ENCODE measurements around the gene ENTR1.

ENTR1 gene, protein sequence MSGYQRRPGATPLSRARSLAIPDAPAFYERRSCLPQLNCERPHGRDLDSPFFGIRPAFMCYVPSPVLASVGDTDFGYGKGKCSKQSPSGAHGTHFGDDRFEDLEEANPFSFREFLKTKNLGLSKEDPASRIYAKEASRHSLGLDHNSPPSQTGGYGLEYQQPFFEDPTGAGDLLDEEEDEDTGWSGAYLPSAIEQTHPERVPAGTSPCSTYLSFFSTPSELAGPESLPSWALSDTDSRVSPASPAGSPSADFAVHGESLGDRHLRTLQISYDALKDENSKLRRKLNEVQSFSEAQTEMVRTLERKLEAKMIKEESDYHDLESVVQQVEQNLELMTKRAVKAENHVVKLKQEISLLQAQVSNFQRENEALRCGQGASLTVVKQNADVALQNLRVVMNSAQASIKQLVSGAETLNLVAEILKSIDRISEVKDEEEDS

DNA sequence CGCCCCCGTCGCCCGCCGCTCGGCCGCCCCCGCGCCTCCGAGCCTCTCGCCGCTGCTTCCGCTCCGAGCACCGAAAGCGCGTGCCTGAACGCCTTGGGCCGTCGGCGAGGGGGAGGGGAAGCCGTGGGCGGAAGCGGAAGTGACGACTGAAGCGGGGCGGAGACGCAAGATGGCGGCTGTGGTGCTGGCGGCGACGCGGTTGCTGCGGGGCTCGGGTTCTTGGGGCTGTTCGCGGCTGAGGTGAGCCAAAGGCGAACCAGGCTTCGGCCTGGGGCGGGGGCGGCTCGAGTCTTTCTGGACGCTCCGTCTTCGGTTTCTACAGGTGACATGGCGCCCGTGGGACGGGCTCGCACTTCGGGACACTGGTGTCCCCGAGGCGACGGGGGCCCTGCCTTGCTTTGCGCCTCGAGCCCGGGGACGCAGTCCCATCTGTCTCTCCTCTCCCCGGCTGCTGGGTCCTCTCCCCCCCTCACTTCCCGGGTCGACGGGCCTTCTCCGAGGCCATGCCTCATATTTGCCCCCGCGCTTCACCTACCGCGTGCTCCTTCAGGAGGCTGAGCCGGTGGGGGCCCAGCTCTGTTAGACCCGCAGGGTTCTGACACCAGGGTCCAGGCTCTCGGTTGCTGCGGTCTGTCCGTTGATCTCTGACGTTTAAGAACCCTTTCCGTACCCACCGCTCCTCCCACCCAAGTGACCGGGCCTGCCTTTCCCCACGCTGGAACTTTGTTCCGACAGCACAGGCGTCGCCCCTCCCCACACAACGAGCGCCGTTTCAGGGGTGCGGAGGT, at the start of gene ENTR1, which contains the start of gene PMPCA:
Gene ENTR1, minus strand, starts transcription at position 115 of the 788 bp plus-strand sequence. CDS start 217 bp downstream, outside the sequence.
Gene PMPCA, plus strand, starts transcription at position 159 of the 788 bp plus-strand sequence. Its CDS starts 11 bp downstream, at position 170.
- peak; percentile 98 for DNase-seq (ENCODE audit: low spot score)

DNA sequence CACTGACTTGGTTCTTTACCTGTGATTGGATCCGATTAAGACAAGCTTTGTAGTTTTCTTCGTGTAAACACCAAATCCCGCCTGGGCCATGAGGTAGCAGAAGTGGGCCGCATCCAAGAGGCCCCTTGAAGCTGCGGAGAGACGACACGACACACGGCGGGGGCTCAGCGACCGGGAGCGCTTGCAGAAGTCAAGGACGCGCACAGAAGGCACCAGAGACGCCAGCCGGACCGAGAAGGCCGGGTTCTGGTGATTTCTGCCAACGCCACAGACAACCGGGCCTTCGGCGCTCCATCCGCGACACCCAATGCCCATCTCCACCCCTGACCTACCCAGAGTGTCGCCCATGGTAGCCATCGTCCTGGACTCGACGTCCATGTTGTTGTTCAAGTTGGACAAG, 49.0 kb upstream of the ENTR1 start:
- no peak for DNase-seq (ENCODE audit: low spot score)

DNA sequence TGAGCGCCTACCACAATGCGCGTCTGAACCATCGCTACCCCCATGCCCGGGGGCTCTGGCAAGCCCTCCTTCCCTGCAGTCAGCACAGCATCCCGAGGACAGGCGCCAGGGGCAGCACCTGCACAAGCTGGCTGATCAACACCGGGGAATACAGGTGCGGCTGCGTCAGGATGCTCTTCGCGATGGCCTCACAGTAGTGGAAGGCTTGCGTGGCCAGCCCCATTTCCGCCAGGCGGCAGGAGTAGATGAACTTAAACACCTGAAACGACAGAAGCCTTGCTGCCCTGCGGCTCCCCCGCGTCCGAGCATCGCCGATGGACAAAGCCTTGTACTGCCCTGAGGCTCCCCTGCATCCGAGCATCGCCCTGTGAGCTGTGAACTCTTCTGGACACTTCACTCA, 46.9 kb upstream of the ENTR1 start:
- no peak for DNase-seq (ENCODE audit: low spot score)

DNA sequence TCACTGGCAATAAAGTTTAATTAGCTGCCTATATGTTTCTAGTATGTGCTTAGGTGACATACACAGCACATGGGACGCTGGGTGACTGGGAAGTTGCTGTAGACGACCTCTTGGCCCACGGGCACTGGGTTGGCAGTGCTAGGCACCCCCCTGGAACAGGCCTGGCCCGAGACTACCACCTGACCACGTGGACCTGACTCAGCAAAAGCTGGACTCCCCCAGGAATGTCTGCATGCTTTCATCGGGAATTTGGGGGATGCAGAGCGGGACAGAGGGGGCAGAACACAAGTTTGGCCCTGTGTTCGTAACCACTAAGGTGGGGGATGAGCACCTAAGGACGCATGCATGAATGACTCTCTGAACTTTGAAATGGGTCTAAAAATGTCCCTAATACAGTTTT, 45.8 kb upstream of the ENTR1 start:
- DNase-seq (ENCODE audit: low spot score), result no peak

DNA sequence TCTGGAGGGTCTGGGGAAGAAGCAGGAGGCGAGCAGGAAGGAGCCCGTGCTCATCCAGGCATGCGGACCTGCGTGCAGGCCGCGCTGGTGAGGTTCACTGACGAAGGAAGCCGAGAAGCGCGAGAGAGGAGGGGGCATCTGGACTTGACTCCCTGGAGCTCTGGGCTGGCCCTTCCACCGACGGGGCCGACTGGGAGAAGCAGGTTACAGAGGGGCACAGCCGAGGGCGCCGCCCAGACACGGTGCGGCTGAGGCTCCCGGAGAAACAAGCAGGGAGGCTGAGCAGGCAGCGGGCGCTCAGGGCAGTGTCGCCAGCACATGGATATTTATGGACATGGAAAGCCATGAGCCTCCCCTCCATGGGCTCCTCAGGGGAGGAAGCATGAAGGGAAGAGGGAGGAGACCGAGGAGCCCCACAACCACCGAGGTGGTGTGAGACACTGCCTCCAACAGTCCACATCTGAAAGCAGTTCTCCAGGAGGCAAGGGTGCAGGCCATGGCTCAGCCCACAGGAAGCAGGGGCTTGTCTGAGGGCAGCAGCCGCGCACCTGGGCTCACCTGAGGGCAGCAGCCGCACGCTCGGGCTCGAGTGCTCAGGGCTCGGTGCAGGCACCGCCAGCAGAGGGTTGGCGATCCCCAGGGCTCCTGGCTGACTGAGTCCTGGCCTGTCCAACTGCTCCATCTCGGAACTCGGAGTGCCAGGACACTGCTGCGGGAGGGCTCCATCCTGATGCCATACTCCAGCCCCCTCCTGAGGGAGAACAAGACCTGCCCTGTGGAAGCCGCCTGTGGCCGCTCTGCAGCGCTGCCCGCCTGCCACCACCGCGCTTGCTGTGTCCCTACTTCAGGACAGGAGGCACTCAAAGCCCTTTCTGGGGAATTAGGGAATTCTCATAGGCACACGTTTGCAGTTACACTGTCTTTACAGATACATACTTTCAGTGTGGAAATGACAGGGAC, 44.9 kb upstream of the ENTR1 start:
- no peak for DNase-seq (ENCODE audit: low spot score)

DNA sequence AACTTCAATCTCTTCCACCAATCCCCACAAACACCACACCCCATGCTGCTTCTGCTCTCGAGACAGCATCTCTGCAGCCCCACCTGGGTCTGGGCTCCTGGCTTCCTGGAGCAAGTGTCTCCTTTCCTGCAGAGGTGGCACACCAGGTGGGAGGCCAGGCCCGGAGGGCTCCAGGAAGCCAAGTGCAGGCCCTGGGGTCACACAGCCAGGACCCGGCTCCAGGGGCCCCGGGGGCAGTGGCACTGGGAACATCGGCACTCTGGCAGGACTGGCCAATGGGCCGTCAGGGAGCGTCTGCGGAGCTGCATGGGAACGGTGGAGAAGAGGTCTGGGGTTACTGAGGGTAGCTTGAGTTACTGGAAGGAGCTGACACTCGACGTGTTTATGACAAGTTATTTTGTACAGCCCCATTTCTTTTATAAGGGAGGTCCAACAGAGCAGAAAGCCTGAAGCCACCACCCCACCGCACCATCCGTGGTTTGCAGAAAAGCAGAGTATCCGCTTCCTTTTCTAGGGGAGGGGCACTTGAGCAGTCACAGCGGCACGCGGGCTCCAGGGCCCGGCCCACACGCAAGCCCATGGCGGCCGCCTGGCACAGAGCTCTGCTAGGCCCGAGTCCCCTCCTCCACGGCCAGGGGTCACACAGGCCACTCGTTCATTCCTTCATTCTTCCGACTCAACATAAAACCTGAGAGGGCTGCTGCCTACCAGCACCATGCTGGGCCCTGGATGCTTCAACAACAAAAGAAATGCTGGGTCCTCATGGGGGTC, 43.8 kb upstream of the ENTR1 start:
- DNase-seq (ENCODE audit: low spot score), result no peak

DNA sequence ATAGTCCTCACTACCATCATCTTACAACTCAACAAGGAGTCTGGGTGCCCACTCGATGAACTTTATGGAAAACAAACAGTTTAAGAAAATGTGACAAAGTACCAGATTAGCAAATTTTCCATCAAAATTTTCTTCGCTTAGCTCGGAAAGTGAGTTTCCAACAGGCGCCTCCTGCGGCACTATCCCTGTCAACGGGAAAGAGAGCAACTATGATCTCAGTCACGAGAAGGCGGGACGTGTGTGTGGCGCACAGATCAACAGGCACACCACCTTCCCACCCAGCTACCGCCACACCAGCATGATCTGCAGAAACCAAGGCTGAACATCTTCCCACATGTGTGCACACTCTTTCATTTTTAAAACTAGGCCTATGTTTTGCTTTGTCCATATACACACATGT, 42.9 kb upstream of the ENTR1 start:
- no peak for DNase-seq (ENCODE audit: low spot score)

DNA sequence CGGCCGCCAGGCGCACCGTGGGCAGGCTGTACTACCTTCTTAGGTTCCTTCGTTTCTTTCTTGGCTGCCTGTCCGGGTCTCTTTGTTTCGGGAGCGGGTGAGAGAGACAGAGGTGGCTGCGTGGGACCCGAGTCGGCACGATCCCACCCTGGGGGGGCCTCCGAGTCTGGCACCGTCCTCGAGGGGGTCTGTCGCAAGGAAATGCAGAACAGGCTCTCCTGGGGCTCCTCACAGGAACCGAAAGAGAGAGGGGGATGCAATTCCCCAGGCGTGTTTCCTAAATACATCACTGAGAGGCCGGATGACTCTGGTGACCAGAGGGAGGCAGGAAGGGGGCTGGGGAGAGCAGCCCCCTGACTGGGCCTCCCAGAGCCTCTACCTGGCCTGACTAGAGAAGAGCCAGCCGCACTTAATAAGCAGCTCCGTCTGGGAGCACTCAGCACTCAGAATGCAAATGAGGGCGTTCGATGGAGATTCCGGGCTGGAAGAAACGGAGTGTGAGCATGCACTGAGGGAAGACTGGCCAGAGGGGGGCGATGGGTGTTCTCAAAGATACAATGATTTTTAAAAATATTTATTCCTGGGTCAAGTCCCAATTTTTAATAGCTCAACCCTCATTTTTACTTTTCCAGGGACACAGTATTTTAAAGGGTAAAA, 40.9 kb upstream of the ENTR1 start:
- no peak for DNase-seq (ENCODE audit: low spot score)

DNA sequence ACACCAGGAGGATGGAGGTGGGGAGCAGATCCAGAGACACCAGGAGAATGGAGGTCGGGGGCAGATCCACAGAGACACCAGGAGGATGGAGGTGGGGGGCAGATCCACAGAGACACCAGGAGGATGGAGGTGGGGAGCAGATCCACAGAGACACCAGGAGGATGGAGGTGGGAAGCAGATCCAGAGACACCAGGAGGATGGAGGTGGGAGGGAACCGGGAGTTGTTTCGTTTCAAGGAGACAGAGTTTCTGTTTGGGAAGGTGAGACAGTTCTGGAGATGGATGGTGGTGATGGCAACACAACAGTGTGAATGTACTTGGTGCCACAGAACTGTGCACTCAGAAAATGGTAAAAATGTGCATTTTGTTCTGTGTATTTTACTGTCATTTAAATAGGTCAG, 38.2 kb upstream of the ENTR1 start:
- DNase-seq (ENCODE audit: low spot score), result no peak

DNA sequence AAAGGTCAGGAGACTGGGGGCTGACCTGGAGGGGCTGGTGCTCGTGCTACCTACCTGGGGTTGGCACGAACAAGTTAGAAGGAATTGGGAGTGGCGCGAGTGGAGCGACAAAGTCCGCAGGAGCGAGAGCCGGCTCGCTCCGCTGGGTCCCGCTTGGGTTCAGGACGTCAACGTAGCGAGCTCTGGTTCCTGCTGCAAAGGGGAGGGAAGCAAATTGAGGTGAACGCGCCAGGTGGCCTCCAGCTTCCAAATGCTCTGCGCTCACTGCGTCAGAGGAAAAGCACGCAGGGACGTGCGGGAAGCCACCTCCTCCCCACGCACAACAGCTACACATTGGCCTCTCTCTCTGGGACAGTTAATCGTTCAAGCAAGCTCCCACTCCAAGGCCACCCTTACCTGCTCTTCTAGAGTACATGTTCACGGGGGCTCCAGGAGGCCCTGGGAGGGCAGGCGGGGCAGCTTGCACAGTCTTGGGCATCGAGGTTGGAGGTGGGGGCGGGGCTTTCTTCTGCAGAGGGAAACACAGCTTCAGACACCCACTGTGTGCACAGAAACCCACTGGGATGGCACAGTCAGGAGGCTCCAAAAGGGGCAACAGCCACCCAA, 36.9 kb upstream of the ENTR1 start:
- no peak for DNase-seq (ENCODE audit: low spot score)

DNA sequence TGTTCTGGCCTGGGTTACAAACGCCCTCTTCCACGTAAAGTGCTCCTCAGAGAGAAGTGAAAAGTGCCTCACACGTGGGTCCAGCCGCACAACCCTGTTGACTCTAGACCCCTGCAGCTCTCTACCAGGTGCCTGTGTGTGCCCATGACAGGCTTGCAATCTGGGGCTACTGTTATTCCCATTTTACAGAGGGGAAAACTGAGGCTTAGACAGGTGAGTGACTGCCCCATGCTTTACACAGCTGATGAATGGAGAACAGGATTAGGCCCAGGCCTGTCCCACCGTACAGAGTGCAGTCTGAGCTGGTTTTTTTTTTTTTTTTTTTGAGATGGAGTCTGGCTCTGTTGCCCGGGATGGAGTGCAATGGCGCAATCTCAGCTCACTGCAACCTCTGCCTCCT, 35.4 kb upstream of the ENTR1 start:
- no peak for DNase-seq (ENCODE audit: low spot score)

DNA sequence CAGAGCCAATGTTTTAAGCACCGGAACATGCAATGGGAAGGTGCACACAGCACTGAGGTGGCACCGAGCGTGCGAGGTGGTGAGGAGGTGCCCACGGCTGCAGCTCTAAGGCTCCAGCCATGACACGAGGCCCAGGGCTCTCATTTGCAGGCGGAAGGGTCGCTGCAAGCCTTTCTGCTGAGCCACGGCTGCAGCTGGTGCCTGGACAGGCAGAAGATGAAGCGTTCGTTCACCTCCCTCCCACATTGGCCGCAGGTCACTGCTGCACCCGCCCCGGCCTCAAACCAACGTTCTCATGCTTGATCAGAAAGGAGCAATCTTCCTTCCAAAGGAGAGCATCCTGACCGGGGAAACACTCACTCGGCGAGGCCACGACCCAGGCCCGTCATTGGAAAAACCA, 33.7 kb upstream of the ENTR1 start:
- DNase-seq (ENCODE audit: low spot score), result no peak

DNA sequence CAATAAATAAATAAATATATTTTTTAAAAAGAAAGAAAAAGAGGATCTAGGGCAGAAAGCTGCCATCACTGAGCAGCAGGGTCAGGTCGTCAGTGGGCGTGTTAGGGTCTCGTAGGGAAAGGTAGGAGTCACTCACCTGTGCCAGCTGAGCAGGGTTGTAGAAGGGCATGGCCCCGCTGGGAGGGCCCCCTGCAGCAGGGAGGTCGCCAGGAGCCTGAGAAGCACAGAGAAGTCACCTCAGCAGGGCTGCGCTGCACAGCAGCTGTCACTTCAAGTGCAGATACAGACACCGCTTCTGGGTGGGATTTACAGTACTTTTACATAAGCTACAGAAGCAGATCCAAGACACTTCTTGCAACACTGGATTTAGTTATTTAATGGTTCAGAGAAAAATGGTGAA, 33.3 kb upstream of the ENTR1 start:
- DNase-seq (ENCODE audit: low spot score), result no peak

DNA sequence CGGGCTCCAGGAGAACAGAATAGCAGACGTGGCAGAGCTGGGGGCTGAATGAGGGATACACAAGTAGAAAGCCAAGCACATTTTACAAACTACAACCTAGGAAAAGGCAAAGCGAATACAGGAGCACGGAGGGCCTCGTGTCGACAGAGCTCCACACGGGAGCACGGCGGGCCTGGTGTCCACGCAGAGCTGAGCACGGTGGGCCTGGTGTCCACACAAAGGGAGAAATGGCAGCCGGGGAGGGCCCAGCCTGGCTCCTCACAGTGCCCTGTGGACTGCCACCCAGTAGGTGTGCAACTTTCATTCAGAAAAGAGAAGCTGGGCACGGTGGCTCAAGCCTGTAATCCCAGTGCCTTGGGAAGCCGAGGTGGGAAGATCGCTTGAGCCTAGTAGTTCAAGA, 32.7 kb upstream of the ENTR1 start:
- no peak for DNase-seq (ENCODE audit: low spot score)

DNA sequence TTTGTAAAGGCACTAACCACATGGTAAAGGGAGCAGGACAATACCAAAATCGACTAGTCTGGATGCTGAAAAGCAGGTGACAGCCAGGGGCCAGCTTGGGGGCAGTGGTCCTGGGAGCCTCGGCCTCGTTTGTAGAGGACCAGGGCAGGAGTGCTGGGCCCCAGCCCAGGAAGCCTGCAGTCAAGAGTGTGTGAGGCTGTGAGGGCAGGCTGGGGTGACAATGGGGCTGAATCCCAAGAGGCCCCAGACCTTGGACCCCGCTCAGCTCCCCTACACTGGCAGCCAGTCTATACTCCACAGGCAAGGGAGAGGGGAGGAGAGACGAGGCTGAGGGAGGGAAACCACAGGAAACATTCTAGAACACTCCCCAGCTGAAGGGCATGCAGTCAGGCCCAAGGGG, 31.9 kb upstream of the ENTR1 start:
- no peak for DNase-seq (ENCODE audit: low spot score)

DNA sequence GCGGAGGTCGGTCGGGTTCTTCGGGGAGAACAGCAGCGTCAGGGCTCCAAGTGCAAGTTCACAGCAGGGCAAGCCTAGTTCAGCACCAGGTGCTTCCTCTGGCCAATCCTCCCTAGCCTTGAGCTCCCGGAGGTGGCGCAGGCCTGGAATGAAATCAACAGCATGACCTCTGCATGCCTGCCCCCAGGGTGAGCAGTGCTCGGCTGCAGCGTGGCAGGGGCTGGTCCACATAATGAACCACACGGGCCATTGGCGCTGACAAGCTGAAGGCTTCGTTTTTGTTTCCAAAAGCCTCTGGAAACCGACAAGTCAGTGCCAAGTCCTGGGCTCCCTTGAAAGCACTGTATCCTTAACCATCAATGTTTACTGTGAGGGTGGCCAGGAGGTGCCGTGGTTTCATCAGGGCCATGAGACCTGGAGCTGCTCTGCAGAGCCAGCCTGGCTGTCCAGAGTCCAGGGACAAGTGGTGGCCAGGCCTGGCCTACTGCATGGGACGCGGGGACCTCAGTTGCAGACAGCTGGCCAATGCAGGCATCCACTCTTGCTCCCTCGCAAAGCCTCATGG, 31.3 kb upstream of the ENTR1 start:
- no peak for DNase-seq (ENCODE audit: low spot score)

DNA sequence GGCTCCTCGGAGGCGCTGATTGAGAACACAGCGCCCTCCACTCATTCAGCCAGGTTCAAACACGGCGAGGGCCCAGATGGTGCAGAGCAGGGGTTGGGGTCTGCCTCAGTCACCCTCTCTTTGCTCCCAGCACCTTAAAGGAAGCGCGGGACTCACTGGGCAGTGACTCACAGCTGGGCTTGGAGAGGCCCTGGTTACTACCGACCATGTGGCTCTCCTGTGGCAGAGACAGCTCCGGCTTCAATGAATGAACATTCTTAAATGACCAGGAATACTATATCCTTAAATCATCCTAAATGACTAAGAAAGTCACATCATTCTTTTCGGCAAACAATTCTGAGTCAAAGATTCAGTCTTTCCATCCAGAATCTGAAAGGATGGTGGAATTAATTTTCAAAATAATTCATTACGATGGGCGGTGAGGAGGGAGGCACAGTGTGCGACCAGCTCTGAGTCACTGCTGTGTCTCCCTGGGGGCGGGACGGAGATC, 30.8 kb upstream of the ENTR1 start:
- DNase-seq (ENCODE audit: low spot score), result no peak

DNA sequence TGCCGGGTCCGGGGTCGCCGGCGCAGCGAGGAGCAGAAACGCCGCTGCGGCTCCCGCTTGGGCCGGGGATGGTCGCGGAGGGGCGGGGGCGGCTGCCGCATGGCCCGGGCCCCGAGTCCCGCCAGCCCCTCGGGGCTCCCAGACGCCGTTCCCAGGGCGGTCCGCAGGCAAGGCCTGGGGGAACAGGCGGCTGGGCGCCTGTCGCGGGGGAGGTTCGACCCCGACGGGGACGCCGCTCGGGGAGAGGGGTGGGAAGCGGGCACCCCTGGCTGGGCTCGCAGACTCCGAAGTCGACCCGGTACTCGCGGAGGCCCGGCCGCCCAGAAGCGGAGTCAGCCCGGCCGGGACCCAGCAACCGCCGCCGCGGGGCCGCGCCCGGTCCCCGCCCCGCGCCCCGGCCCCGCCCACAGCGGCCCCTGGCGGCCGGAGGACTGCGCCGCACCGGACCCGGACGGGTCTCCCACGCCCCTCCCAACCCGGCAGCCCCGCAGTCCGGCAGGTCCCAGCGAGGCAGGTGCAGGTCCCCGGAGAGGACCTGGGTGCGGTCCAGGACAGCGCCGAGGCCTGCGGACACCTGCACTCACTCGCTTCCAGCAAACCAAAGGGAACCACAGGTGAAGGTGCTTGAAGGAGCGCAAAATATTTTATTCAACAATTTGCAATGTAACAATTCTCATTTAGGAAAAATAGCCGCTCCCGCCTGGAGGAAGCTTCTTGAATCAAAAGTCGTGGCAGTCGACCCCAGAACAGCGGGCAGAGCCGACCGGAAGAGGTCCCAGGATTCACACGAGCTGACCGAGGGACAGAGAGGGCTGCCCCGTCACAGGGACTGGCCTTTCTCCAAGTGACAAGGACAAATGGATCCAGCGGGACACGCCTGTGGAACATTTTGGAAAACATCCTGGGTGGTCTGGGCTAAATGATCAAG, 29.3 kb upstream of the ENTR1 start, which contains the start of gene INPP5E:
Gene INPP5E, minus strand, starts transcription at position 365 of the 928 bp plus-strand sequence. CDS start 426 bp downstream, outside the sequence.
- DNase-seq (ENCODE audit: low spot score), result peak; percentile 99

All from D341Med (cell line).